HL-60 (cell line): ENCODE results near the gene PRRT3.

Source experiments
- CTCF ChIP-seq: IDR thresholded peaks from one replicate; pipeline ENCODE4 v1.5.1; 2011; ENCODE audit warnings: low read length, control low read depth, inconsistent platforms; ENCODE audit not compliant: insufficient read depth
- GABPA ChIP-seq: IDR thresholded peaks from 2 replicates; pipeline ENCODE4 v1.6.1; 2012; ENCODE audit warnings: low read depth
- POLR2AphosphoS5 ChIP-seq: IDR thresholded peaks from 2 replicates; pipeline ENCODE4 v1.6.1; 2012; ENCODE audit warnings: low read depth
- REST ChIP-seq: IDR thresholded peaks from 2 replicates; pipeline ENCODE4 v1.6.1; 2012; ENCODE audit warnings: low read depth; ENCODE audit not compliant: insufficient replicate concordance
- SPI1 ChIP-seq: IDR thresholded peaks from 2 replicates; pipeline ENCODE4 v1.6.1; 2012; ENCODE audit warnings: low read depth, mild to moderate bottlenecking, borderline replicate concordance

- no peak for TF ChIP-seq CTCF
- no peak for TF ChIP-seq POLR2AphosphoS5
- TF ChIP-seq REST = no peak
- TF ChIP-seq GABPA = no peak
- TF ChIP-seq SPI1 = no peak
These were observed 43.9 kb downstream of the PRRT3 start for GRCh38 chr3:9908286-9908685.
